NCI-H2081 (cell line): ENCODE measurements around the gene ATP5PO.

Experiments
- DNase-seq, 2 experiments: peaks; one replicate each; lab custom pipeline; 2025; lab: John Stamatoyannopoulos, UW

Gene ATP5PO

DNA sequence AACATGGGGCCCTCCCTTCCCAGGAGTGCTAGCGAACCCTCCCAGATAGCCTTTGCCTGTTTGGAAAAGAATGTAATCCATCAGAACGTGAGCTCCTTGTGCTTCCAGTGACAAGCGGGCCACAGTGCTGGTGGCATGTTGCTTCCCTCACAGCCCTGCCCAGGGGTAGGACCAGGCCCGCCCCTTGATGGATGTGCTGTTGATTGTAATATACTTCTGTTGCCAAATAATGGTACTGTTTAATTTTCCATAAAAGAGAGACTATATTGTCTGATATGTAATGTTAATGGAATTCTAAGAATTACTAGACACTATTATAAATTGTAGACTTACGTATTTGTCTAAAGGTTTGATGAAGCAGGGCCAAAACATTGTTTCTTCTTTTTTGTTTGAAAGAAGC, 16.4 kb downstream of the ATP5PO start:
- no peak for DNase-seq

DNA sequence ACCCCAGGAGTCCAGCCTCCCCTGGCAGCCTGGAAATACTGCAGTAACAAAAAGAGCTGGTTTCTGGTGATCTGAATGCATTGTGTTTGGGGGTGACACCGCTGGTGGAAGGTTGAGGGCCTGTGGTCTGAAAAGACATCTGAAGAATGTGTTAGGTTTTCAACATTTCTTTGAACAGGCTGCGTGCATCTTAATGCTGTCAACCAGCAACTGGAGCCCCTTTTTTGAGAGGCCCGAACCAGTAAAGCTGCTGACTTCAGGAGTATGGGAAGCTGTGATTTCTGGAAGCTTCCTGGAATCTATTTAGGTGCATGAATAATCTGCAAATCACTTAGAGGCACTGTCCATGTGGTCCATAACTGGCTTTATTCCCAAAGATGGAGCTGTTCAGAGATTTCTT, 17.0 kb downstream of the ATP5PO start:
- DNase-seq = no peak

DNA sequence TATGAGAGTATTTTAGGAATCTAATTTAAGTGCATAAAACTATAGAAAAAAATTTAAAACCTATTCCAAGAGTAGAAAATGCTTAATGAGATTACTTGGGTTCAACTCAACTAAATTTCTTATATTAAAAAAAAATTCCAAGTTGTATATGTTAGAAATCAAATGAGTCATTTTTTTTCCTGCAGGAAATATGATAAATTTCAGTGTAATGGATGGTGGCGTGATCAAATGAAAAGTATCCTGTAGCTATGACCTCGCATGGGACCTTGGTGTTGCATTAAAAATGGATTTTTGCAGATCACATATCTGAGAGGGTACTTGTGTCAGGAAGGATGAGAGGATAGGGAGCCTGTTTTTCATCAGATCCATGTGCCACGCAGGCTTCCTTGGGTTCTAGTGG, 17.9 kb downstream of the ATP5PO start:
- no peak for DNase-seq

DNA sequence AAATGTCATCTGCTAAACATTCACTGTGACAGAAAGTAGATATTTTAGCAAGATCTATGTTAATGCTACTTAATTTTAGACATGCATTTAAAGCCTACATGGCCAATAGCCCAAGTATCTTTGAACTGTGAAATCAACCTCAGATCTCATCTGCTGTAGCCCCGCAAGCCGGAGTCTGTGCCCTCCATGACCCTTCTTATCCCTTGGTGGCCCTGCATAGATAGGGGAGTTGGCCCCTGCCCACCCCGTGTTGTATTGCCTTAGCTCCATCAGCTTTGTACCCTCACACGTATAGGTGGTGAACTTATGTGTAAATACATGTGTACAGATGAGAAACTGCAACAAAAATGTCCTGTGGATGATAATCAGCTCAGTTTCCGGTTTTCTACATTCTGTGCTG, 18.5 kb downstream of the ATP5PO start:
- no peak for DNase-seq

DNA sequence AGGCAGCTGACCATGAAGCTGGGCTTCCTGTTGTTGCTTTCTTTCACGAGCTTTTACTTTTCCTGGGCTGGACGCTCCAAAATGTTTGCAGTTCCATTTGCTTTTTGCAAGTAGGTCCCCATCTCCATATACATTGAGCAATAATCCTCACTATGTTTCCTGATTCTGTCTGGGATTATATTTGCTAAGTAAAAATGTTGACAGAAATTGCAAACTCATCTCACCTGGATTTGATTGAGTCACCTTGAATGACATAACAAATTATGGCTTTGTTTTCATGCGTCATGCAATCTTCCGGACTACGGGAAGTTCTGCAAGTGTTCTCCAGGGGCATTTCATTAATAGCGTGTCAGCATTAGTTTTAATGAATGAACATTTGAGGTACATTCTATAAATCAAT, 18.9 kb downstream of the ATP5PO start:
- no peak for DNase-seq

DNA sequence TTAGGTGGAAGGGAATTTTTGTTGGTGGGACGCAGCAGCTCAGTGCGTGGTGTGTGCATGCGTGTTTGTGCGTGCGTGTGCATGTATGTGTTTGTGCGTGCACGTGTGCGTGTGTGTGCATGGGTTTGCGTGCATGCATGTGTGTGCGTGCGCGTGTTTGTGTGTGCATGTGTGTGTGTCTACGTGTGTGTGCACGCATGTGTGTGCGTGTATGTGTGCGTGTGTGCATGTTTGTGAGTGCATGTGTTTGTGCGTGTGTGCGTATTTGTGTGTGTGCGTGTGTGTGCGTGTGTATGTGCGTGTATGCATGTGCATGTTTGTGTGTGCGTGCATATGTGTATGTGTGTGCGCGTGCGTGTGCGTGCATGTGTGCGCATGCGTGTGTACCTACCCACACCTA, 20.2 kb downstream of the ATP5PO start:
- DNase-seq = no peak

DNA sequence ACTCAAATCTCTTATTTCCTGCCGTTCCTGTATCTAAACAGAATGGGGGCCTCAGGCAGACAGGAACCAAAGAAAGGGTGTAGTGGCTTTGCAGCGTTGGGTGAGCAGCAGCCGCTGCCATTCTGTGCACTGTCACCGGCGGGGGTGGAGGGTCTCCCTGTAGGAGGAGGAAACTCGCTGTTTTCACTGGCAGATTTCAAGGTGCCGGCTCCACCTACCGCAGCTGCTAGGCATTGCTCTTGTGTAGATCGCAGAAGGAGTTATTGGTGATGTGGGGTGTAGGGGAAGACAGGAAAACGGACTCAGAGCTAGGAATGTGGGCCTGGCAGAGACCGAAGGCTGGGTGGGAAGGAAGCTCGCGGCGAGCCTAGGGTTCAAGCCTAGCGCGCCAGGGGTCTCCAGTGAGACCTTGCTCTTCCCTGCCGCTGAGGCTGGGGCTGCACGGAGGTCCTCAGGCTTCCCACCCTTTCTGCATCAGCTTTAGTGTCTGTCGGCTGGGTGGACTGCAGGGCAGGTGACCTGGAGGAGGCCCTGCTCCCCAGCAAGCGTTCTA, 20.8 kb downstream of the ATP5PO start:
- peak; percentile 71 to 85 for DNase-seq

DNA sequence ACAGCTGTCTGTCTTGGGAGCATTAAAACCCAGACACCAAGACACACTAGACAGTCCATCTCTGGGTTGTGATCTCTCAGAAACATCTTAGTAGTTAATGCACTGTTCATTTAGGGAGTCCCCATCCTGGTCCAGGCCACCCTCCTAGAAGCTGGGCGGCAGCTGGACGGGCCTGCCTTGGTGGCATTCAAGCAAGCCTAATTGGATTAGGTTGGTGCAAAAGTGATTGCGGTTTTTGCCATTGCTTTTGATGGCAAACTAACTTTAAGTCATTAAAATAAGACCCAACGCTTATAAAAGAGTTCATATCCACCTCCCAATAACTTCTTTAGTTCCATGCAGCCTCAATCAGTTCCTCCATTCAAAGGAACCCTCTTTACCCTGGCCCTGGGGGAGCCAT, 21.7 kb downstream of the ATP5PO start:
- no peak for DNase-seq

DNA sequence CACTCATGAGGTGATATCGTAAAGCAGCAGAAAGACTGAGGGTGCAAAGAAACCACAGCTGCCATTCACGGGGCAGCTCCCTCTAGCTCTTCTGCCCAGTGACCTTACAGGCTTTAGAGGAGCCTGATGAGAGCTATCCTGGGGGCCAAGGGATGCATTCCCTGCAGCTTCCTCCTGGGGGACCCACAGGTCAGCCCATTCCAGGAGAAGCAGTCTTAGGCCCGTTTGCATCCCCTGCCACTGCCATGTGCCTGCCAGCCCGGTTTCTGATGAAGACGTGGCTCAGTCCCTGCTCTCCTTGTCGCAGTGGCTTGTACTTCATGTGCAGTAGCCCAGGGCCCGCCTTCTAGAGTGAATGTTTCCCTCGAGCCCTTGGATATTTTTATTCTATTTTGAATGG, 22.8 kb downstream of the ATP5PO start:
- no peak for DNase-seq

DNA sequence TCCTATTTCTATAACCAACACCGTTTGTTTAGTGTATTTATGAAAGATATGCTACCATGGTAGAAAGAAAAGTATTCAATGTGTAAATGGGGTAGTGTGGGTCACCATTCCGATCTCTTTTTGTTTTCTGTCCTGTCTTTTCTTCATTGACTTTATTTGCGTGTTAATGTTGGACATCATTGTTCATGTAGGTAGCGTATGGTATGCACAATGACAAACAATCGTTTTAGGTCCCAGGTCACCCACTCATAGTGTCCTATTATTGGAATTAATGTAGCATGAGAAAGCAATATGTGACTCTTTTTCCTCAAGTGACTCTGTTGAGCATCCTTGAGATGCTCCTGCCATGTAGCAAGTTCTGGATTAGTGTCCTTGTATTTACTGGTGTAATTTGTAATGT, 25.4 kb downstream of the ATP5PO start:
- no peak for DNase-seq

DNA sequence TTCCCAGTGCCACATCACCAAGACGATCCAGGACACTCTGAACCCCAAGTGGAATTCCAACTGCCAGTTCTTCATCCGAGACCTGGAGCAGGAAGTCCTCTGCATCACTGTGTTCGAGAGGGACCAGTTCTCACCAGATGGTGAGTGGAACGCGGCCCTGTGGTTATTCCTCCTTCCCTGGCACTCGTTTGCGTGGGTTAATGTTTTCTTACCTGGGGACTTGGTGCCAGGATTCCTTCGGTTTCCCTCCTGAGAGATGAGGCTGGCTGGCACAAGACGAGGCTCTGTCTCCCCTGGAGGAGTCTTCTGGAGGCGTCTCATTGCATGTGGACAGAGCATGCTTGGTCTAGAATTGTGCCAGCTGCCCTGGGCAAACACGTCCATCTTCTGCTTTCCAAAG, 29.3 kb downstream of the ATP5PO start:
- no peak for DNase-seq

DNA sequence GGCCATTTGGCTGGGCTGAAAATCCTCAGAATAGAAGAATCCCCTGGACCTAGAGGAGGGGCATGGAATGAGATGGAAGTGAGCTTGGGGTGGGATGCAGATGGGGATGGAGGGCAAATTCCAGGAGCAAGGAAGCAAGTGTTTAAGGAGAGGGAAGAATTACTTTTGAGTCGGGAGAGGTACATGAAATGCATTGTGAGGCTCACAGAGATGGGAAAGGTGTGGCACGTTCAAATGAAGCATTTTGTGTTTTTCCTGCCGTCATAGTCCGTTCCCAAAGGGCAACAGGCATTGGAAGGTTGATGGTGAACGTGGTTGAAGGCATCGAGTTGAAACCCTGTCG, 30.5 kb downstream of the ATP5PO start:
- DNase-seq = no peak

DNA sequence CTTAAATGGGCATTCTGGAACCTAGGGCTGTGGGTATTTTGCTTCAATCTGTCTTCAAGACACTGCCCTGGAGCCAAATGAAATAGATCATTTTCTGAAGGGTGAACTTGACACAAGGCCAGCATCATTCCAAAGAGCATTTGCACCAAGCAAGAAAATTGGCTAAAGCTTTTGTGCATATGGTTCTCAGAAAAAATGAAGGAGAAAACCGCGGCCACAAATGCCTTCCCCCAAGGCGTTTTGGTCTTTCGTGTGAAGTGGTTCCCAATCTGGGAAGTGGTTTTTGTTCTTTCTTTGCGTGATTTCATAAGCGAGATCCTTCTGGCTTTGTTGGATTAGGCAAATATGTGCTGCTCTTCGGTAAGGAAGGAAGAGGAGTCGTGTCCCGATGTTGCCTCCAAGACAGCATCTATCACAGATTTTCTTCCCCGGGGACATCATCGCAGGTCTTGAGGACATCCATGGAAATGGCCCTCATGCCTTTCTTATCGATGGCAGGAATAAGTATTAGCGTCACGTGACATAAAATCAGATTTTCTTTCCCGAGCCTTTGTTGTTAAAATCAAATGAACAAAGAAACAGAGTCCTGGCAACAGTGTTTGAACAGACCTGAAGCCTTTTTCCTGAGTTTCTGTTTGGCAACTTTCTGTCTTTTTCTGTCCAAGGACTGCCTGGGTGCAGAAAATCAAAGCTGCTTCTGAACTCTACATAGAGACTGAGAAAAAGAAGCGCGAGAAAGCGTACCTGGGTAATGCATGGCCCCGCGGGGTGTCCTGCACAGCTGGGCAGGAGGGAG, 31.0 kb downstream of the ATP5PO start:
- DNase-seq = no peak

DNA sequence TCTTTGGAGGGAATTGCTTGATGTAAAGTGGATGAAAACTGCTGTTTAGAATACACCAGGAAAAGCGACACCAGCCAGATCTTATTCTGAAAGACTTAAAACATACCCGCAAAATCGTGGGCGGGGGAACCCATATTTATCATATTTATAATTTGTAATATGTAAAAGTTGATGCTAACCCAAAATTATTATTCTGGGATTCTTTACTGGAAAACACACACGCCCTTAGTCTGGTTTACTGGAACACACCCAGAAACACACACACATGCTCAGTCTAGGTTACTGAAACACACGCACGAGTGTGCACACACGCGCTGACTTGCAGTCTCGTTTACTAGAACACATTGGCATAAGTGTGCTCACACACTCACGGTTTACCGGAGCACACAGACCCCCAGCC, 32.5 kb downstream of the ATP5PO start:
- DNase-seq = no peak

DNA sequence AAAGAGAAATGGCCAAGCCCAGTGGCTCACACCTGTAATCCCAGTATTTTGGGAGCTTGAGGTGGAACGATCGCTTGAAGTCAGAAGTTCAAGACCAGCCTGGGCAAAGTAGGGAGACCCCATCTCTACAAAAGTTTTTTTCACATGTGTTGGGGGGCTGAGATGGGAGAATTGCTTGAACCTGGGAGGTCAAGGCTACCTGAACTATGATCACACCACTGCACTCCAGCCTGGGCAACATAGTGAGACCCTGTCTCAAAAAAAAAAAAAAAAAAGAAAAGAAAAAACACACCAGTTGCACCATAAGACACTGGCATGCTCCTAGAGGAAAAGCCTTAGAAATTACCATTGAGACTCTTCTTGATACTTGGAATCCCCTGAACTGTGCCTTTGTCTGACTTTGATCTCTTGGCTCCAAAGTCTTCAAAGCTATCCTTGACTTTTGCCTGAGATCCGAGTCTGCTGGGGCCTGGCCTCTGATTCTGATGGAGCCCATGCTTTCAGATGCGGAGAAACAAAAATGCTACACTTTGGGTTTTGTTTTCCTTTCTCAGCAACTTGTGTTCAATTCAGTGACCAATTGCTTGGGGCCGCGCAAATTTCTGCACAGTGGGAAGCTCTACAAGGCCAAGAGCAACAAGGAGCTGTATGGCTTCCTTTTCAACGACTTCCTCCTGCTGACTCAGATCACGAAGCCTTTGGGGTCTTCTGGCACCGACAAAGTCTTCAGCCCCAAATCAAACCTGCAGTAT, 33.7 kb downstream of the ATP5PO start:
- DNase-seq = no peak

DNA sequence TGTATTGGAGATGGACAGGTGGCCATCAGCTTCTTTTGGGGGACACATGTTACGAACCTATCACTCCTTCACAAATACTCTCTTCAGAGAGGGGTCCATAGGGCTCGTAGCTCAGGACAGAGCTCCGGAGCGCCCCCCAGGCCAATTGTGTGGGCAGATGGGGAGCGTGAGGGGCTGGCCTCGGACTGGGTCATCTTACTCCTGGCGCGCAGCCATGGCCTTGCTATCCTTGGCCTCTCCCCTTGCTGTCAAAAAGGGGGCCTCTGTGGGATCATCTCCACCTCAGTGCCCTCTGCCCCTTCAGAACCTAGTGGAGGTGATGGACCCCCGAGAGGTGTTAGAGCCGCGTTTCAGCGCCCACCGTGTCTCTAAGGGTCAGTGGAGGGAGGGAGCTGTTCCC, 35.0 kb downstream of the ATP5PO start:
- DNase-seq = no peak

DNA sequence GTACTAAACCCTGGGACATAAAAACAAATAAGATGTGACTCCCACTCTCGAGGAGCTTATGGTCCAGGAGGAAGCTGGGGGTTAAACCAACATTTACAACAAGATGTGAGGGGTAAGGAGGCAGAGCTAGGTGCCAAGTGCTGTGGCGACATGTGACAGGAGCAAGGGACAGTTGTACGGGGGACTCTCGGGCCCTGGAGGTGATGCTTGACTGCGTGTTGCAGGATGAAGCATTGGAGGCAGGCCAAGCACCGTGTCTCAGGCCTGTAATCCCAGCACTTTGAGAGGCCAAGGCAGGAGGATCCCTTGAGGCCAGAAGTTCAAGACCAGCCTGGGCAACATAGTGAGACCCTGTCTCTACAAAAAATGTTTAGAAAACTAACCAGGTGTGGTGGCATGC, 36.8 kb downstream of the ATP5PO start:
- no peak for DNase-seq

DNA sequence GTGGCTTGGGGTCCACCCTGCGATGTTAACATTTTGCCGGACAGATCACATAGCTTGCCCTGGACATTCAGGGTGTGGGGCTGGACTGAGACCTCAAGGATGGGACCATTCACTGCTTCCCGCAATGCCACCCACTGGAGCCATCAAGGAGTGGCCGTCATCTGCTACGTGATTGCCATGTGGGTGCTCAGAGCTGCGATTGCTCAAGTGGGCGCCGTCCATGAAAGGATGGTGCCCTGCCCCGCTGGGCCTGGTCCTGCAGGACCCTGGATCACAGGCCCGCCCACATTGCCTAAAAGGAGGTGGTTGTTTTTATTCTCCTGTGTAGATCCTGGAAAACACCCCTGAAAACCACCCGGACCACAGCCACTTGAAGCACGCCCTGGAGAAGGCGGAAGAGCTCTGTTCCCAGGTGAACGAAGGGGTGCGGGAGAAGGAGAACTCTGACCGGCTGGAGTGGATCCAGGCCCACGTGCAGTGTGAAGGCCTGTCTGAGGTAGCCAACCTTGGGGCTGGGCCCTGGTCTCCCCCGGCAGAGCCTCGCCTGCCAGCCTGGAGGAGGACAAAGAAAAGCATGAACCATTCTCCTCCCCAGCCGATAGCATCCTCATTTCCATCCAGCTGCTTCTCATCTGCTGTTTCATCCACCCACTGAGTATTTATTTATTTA, 40.4 kb downstream of the ATP5PO start:
- DNase-seq = no peak

DNA sequence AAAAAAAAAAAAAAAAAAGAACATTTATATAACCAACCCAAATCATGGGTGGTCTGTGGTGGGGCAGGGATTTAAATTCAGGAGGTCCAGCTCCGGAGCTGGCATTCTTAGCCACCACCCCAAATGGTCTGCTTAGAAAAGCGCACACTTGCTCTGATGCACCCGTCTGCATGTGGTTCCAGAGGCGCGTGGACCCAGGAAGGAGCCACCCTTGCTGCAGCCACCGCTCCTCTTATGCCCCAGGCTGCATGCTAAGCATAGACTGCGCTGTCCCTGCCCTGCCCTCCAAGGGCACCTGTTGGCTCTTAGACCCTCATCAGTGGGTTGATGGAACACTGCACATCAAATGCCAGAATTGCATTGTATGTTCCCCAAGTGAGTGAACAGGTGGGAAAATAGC, 41.4 kb downstream of the ATP5PO start:
- DNase-seq = no peak

DNA sequence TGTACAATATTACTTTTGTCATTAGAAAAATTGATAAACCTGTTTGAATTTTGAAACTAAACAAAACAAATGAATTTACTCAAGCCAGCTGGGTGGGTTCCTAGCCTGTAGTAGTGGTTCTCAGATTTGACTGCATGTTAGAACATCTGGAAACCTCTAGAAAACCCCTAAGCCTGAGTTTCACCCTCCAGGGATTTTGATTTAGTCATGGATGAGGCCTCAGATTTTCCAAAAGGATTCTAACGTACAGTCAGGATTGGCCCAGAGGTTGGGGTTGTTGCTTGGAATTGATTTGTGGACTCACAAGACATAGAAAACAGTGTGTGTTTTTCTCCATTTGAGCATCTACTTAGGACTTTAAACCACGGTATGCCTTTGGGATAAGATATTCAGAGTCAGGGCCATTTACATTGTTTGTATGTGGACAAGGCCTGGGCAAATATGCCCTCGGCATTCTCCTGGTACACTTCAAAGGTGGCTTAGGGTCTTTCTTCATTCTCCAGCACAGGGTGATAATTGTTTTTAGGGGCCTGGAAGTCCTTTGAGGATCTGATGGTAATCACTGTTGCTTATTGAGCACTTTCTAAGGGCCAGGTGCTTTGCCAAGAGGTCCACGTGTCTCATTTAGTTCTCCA, 42.6 kb downstream of the ATP5PO start:
- DNase-seq = no peak

DNA sequence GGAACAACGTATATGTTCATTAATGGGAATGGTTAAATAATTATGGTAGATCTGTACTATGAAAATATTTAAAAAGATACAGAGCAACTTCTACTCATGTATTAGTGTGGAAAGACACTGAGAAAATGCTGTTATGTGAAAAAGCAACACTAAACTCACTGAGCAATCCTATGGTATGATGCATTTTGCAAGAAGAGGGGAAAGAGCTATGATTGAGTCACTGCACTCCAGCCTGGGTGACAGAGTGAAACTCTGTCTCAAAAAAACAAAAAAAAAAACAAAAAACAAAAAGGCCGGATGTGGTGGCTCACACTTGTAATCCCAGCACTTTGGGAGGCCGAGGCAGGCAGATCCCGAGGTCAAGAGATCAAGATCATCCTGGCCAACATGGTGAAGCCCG, 44.4 kb downstream of the ATP5PO start:
- no peak for DNase-seq

DNA sequence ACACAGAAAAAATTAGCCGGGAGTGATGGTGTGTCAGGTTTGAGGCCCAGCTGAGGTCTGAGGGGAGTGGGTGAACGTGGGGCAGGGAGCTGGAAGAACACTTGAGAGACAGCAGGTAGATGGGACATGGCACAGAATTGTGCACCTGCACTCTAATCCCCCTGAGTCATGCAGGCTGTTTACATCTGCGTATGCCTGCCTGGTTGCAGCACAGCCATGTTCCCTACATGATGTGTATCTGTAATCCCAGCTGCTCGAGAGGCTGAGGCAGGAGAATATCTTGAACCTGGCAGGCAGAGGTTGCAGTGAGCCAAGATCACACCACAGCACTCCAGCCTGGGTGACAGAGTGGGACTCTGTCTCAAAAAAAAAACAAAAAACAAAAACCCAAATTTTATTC, 44.8 kb downstream of the ATP5PO start:
- no peak for DNase-seq

DNA sequence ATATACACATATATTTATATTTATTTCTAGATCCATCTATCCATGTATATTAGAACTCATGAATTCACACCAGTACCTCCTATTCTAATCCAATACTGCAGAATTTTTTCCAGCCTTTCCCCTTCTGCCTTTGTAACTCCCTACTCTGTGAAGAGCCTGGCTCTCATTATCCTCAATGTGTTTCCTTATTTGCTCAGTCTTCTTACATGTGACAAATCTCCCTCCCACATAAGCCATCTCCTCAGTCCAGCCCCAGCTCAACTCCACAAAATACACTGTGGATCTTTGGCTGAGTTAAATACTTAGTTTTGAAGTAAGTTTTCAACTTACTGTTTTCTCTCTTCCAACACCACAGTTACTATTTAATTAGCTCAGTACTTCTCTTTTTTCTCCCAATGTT, 45.7 kb downstream of the ATP5PO start:
- no peak for DNase-seq
